Suprapubic skin (tissue), 4 donors: ENCODE measurements around the gene NFKBIE. TPM values are rescaled to one million over a fixed set of nuclear protein-coding genes. Genes with fewer than 3 reads are reported as not detected.

Source experiments
- DNase-seq, 2 donors: peaks; one replicate each; pipeline ENCODE4 v3.0.0-alpha.2; 2019; ENCODE audit warnings: low spot score in 2 of 2
- H3K27ac ChIP-seq: fragments of 200-600 bp; sonication (generic); one replicate; pipeline ENCODE4 v1.5.1; 2019
- H3K27me3 ChIP-seq: fragments of 200-600 bp; sonication (generic); one replicate; pipeline ENCODE4 v1.5.1; 2019
- H3K36me3 ChIP-seq: fragments of 200-600 bp; sonication (generic); one replicate; pipeline ENCODE4 v1.5.1; 2019
- H3K4me1 ChIP-seq: fragments of 200-600 bp; sonication (generic); one replicate; pipeline ENCODE4 v1.5.1; 2019
- H3K4me3 ChIP-seq: fragments of 200-600 bp; sonication (generic); one replicate; pipeline ENCODE4 v1.5.1; 2019; ENCODE audit warnings: mild to moderate bottlenecking
- H3K9me3 ChIP-seq: fragments of 200-600 bp; sonication (generic); one replicate; pipeline ENCODE4 v1.5.1; 2019
- EP300 ChIP-seq: sonication (generic); formaldehyde crosslinking; IDR thresholded peaks from one replicate; pipeline ENCODE4 v1.6.1; 2017; ENCODE audit warnings: antibody characterized with exemption
- POLR2A ChIP-seq, 2 donors: fragments of 450-650 bp; IDR thresholded peaks; one replicate each; pipeline ENCODE4 v1.6.1; 2017; ENCODE audit warnings: antibody characterized with exemption in 2 of 2, mild to moderate bottlenecking in 2 of 2, moderate library complexity in 2 of 2
- POLR2AphosphoS5 ChIP-seq, 3 donors: sonication (generic); formaldehyde crosslinking; IDR thresholded peaks; one replicate each; pipeline ENCODE4 v1.6.1; 2017; ENCODE audit warnings: antibody characterized with exemption in 3 of 3
- WGBS: methylation state at CpG from one replicate; pipeline ENCODE4 v1.1.5; 2018; 5-methylcytosine and 5-hydroxymethylcytosine counted together
- total RNA-seq, 4 donors: library from RNA; depleted of rRNA; stranded (reverse); fragments of >200 nt; gene quantifications; one replicate each; pipeline ENCODE4 v1.1.0, GENCODE V29; 2016
- TF ChIP-seq, protein P1 (sequence below), 2 donors: fragments of 200-600 bp in 1 of 2; fragments of 450-650 bp in 1 of 2; sonication (generic) in 1 of 2; IDR thresholded peaks; one replicate each; pipeline ENCODE4 v1.5.1; 2016 to 2019; ENCODE audit warnings: antibody characterized with exemption in 2 of 2, mild to moderate bottlenecking in 1 of 2, moderate library complexity in 1 of 2

Gene NFKBIE
- total RNA-seq, 4 donors from 2014 or later: 12.9 to 25.0 (median 16.1) TPM

DNA sequence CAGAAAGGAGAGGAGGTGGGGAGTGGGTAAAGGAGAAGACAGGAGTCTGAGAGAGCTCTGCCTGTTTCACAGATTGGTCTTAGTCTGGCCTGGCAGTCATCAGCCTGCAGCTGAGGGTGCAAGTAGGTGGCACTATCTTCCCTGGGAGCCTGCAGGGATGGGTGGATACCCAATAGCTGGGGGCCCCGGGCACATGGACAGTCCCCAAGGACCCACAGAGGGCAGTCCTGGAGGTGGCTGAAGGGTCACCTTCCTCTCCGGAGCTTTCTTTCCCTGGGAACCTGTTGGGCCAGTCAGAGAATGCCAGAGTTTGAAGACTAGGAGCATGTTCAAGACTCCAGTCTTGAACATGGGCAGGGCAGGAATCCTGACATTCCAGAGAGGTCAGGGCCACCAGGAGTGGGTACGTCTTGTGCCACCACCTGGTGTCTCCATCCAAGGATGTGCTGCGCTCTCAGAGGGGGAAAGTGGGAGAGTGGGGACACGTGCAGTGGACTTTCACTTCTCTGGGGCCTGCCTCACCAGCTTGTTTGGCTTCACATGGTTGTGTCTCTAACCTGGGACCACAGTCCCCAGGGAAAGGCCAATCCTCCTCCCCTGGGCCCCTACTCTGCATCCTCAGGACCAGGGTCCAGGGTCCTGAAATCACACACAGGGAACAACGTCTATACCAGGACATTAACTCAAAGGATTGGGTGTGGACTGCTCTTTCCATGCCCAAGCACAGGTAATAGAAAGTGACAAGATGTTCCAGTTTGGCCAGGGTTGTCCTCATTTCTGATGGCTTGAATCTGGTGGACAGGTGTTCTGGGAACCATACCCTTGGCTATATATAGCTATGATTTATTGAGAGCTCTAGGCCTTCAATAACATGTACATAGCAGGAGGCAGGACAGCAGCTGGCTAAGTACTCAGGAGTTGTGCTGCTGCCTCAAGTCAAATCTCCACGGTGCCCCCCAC lies 29.8 kb upstream of the NFKBIE start:
- Histone ChIP-seq H3K4me1 (peaks cover 14% of the 10 kb centered on the region), H3K4me3 (no peak overlapping the region), H3K9me3 (no peaks in the 10 kb centered on the region), H3K27me3 (peaks cover 70% of the 10 kb centered on the region), H3K27ac (no peak overlapping the region), H3K36me3 (peaks cover 1% of the 10 kb centered on the region)
- WGBS: 78% methylated on average over 7 of the region's 7 CpGs
- no peak for DNase-seq
- TF ChIP-seq POLR2AphosphoS5 (IDR thresholded peaks at IDR 0.05) (no peak), EP300 (no peak), POLR2A (IDR thresholded peaks at IDR 0.05) (no peak)

DNA sequence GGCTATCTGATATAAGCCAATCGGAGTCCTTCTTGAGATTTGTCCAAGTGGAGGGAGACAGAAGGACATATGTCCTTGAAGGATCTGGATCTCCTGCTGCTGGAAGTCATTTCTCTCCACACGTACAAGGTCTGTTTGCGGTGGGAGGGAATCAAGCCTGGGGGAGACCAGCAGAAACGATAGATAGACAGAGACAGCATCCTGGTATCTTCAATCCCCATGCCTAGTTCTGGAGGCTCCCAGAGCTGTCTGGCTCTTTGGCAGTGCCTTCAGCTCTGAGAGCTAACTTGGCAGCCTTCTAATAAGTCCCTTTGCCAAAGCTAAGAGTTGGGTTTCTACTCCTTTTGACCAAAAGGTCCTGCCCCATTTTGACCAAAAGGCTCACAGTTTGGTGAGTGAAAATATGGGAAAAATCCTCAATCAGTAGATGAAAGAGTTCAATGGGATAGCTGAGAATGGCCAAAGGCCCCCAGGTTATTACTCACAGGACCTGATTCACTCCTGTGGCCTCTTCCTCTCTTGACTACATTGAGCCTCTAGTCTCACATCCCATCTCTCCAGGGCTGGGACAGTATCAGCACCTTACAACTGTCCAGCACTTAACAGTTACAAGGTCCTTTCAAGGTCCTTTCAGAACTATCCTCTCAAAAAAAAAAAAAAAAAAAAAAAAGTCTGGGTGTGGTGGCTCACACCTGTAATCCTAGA lies 27.5 kb upstream of the NFKBIE start:
- WGBS: 73% methylated on average over 4 of the region's 4 CpGs
- DNase-seq: no peak
- Histone ChIP-seq H3K36me3 (no peaks in the 10 kb centered on the region), H3K27ac (no peak overlapping the region), H3K27me3 (peaks cover 80% of the 10 kb centered on the region), H3K9me3 (no peaks in the 10 kb centered on the region), H3K4me3 (no peak overlapping the region), H3K4me1 (peaks cover 13% of the 10 kb centered on the region)
- TF ChIP-seq POLR2AphosphoS5 (IDR thresholded peaks at IDR 0.05) (no peak), POLR2A (IDR thresholded peaks at IDR 0.05) (no peak), EP300 (no peak)
- TF ChIP-seq, protein P1, sequence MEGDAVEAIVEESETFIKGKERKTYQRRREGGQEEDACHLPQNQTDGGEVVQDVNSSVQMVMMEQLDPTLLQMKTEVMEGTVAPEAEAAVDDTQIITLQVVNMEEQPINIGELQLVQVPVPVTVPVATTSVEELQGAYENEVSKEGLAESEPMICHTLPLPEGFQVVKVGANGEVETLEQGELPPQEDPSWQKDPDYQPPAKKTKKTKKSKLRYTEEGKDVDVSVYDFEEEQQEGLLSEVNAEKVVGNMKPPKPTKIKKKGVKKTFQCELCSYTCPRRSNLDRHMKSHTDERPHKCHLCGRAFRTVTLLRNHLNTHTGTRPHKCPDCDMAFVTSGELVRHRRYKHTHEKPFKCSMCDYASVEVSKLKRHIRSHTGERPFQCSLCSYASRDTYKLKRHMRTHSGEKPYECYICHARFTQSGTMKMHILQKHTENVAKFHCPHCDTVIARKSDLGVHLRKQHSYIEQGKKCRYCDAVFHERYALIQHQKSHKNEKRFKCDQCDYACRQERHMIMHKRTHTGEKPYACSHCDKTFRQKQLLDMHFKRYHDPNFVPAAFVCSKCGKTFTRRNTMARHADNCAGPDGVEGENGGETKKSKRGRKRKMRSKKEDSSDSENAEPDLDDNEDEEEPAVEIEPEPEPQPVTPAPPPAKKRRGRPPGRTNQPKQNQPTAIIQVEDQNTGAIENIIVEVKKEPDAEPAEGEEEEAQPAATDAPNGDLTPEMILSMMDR (IDR thresholded peaks at IDR 0.05): no peak

DNA sequence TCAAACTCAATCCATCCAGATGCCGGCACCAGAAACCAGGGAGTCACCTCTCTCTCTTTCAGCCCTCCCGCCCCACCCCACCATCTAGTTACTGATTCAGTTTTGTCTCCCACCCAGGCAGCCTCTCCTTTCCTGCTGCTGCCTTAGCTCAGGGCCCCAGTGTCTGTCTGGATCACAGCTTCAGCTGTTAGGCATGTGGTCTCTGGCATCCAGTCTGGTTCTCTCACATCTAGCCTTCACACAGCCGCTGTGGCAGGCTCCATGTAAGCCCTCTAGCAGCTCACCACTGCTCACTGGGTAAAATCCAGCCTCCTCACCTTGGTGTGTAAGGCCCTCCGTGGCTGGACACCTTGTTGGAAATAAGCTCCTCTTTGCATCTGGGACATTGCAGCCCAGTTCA lies 26.5 kb upstream of the NFKBIE start:
- no peak overlapping the region for H3K4me3 ChIP-seq
- H3K27me3 ChIP-seq: peaks cover 77% of the 10 kb centered on the region
- no peak for DNase-seq
- TF ChIP-seq, protein P1 (IDR thresholded peaks at IDR 0.05): no peak
- H3K27ac ChIP-seq: no peak overlapping the region
- no peaks in the 10 kb centered on the region for H3K9me3 ChIP-seq
- peaks cover 4% of the 10 kb centered on the region for H3K4me1 ChIP-seq
- H3K36me3 ChIP-seq: no peaks in the 10 kb centered on the region
- 65% methylated on average over 4 of the region's 4 CpGs for WGBS

DNA sequence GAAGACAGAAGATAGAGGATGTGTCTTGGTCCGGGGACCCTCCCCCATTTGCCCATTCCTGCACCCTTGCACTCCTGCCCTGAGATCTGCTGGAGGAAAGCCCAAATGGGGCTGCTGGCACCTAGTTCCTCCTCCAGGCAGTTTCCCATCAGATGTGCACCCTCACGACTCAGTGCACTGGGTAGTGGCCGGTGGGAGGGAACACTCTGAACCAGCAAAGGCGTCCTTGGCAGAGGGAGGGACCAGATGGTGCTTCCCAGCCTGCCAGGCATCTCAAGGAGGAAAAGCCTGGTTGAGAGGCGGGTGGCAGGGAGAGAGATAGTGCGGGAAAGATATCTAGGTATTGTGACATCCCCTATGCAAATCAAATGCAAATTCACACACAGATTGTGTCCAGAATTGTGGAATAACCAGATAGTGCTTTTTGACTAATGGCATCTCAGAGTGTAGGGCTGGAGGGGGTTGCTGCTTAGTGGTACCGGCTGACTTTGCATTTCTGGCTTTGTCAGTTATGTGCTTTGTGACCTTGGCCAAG lies 24.4 kb upstream of the NFKBIE start:
- no peak for DNase-seq
- Histone ChIP-seq H3K36me3 (no peaks in the 10 kb centered on the region), H3K4me3 (no peak overlapping the region), H3K27ac (no peak overlapping the region), H3K4me1 (peaks cover 3% of the 10 kb centered on the region), H3K27me3 (peaks cover 62% of the 10 kb centered on the region), H3K9me3 (no peaks in the 10 kb centered on the region)
- no peak for TF ChIP-seq EP300
- no peak for TF ChIP-seq POLR2A (IDR thresholded peaks at IDR 0.05)
- TF ChIP-seq, protein P1 (IDR thresholded peaks at IDR 0.05): no peak
- TF ChIP-seq POLR2AphosphoS5 (IDR thresholded peaks at IDR 0.05): no peak
- WGBS: 36% methylated on average over 6 of the region's 7 CpGs

DNA sequence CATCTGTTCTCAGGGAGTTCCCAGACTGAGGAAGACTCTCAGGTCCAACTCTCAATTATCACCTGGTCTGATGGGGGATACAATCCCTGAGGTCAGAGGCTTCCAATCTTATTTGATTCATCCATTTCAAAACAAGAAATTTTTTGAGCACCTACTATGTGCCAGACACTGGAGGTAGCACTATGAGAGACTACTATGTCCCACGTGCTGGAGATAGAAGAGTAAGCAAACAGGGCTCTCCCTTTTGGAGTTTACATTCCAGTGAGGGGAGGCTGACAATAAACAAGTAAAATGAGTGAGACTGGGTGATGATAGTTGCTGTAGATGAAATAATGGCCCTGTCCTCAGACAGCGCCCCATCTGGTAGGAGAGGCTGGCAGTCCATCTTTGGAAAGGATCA lies 21.4 kb upstream of the NFKBIE start:
- 42% methylated on average over 2 of the region's 2 CpGs for WGBS

More for the DNA sequence above, 21.4 kb upstream of the NFKBIE start:
- Histone ChIP-seq H3K27me3 (peaks cover 37% of the 10 kb centered on the region), H3K9me3 (no peaks in the 10 kb centered on the region), H3K4me1 (peaks cover 3% of the 10 kb centered on the region), H3K27ac (no peak overlapping the region), H3K36me3 (no peaks in the 10 kb centered on the region), H3K4me3 (no peak overlapping the region)
- no peak for TF ChIP-seq EP300
- TF ChIP-seq, protein P1 (IDR thresholded peaks at IDR 0.05): no peak
- TF ChIP-seq POLR2A (IDR thresholded peaks at IDR 0.05): no peak
- TF ChIP-seq POLR2AphosphoS5 (IDR thresholded peaks at IDR 0.05): no peak
- DNase-seq: no peak
